ENCODE data around the gene GMCL2.

Gene GMCL2

GRCh38 chr5:178218827-178219226, 31.7 kb upstream of the GMCL2 start:
- no peaks in the 10 kb centered on the region for H3K9me3 ChIP-seq (ENCODE audit: low read length)
- peaks cover 51% of the 10 kb centered on the region for H3K36me3 ChIP-seq (ENCODE audit: insufficient read depth, low read length)
- no peak overlapping the region for H3K4me3 ChIP-seq (ENCODE audit: low read depth in 1 of 2, low read length in 2 of 2)
- no peaks in the 10 kb centered on the region for H3K4me1 ChIP-seq (ENCODE audit: insufficient read depth, low read length)
- H3K27ac ChIP-seq (ENCODE audit: low read depth, low read length), result no peak overlapping the region
- no peak overlapping the region for H3K9ac ChIP-seq (ENCODE audit: low read length)
- no peaks in the 10 kb centered on the region for H3K27me3 ChIP-seq (ENCODE audit: control insufficient read depth in 1 of 2, insufficient read depth in 2 of 2, low read length in 2 of 2)

GRCh38 chr5:178218237-178218776, 31.1 kb upstream of the GMCL2 start:
- H3K27ac ChIP-seq (ENCODE audit: low read depth, low read length), result no peak overlapping the region
- H3K27me3 ChIP-seq (ENCODE audit: control insufficient read depth in 1 of 2, insufficient read depth in 2 of 2, low read length in 2 of 2), result no peaks in the 10 kb centered on the region
- H3K9ac ChIP-seq (ENCODE audit: low read length), result no peak overlapping the region
- H3K4me1 ChIP-seq (ENCODE audit: insufficient read depth, low read length), result no peaks in the 10 kb centered on the region
- H3K36me3 ChIP-seq (ENCODE audit: insufficient read depth, low read length), result peaks cover 57% of the 10 kb centered on the region
- no peaks in the 10 kb centered on the region for H3K9me3 ChIP-seq (ENCODE audit: low read length)
- no peak overlapping the region for H3K4me3 ChIP-seq (ENCODE audit: low read depth in 1 of 2, low read length in 2 of 2)

- H3K27ac ChIP-seq (ENCODE audit: low read depth, low read length), result no peak overlapping the region
- no peak overlapping the region for H3K9ac ChIP-seq (ENCODE audit: low read length)
- H3K4me1 ChIP-seq (ENCODE audit: insufficient read depth, low read length), result no peaks in the 10 kb centered on the region
- H3K4me3 ChIP-seq (ENCODE audit: low read depth in 1 of 2, low read length in 2 of 2), result no peak overlapping the region
- no peaks in the 10 kb centered on the region for H3K9me3 ChIP-seq (ENCODE audit: low read length)
- H3K27me3 ChIP-seq (ENCODE audit: control insufficient read depth in 1 of 2, insufficient read depth in 2 of 2, low read length in 2 of 2), result no peaks in the 10 kb centered on the region
- H3K36me3 ChIP-seq (ENCODE audit: insufficient read depth, low read length), result peaks cover 72% of the 10 kb centered on the region
These were observed 29.6 kb upstream of the GMCL2 start for GRCh38 chr5:178216779-178217178.

GRCh38 chr5:178216088-178216534, 28.9 kb upstream of the GMCL2 start:
- Histone ChIP-seq H3K9me3 (ENCODE audit: low read length) (no peaks in the 10 kb centered on the region), H3K36me3 (ENCODE audit: insufficient read depth, low read length) (peaks cover 78% of the 10 kb centered on the region), H3K27me3 (ENCODE audit: control insufficient read depth in 1 of 2, insufficient read depth in 2 of 2, low read length in 2 of 2) (no peaks in the 10 kb centered on the region), H3K4me3 (ENCODE audit: low read depth in 1 of 2, low read length in 2 of 2) (no peak overlapping the region), H3K27ac (ENCODE audit: low read depth, low read length) (no peak overlapping the region), H3K9ac (ENCODE audit: low read length) (no peak overlapping the region), H3K4me1 (ENCODE audit: insufficient read depth, low read length) (no peaks in the 10 kb centered on the region)

GRCh38 chr5:178215280-178216002, 28.3 kb upstream of the GMCL2 start:
- Histone ChIP-seq H3K9me3 (ENCODE audit: low read length) (no peaks in the 10 kb centered on the region), H3K4me1 (ENCODE audit: insufficient read depth, low read length) (no peaks in the 10 kb centered on the region), H3K27ac (ENCODE audit: low read depth, low read length) (no peak overlapping the region), H3K36me3 (ENCODE audit: insufficient read depth, low read length) (peaks cover 80% of the 10 kb centered on the region), H3K4me3 (ENCODE audit: low read depth in 1 of 2, low read length in 2 of 2) (no peak overlapping the region), H3K9ac (ENCODE audit: low read length) (no peak overlapping the region), H3K27me3 (ENCODE audit: control insufficient read depth in 1 of 2, insufficient read depth in 2 of 2, low read length in 2 of 2) (no peaks in the 10 kb centered on the region)

GRCh38 chr5:178214160-178214803, 27.1 kb upstream of the GMCL2 start:
- H3K4me3 ChIP-seq (ENCODE audit: low read depth in 1 of 2, low read length in 2 of 2), result no peak overlapping the region
- peaks cover 89% of the 10 kb centered on the region for H3K36me3 ChIP-seq (ENCODE audit: insufficient read depth, low read length)
- no peaks in the 10 kb centered on the region for H3K4me1 ChIP-seq (ENCODE audit: insufficient read depth, low read length)
- no peak overlapping the region for H3K9ac ChIP-seq (ENCODE audit: low read length)
- no peaks in the 10 kb centered on the region for H3K27me3 ChIP-seq (ENCODE audit: control insufficient read depth in 1 of 2, insufficient read depth in 2 of 2, low read length in 2 of 2)
- H3K27ac ChIP-seq (ENCODE audit: low read depth, low read length), result no peak overlapping the region
- no peaks in the 10 kb centered on the region for H3K9me3 ChIP-seq (ENCODE audit: low read length)

GRCh38 chr5:178213748-178214151, 26.6 kb upstream of the GMCL2 start:
- Histone ChIP-seq H3K27ac (ENCODE audit: low read depth, low read length) (no peak overlapping the region), H3K4me3 (ENCODE audit: low read depth in 1 of 2, low read length in 2 of 2) (no peak overlapping the region), H3K9ac (ENCODE audit: low read length) (no peak overlapping the region), H3K4me1 (ENCODE audit: insufficient read depth, low read length) (no peaks in the 10 kb centered on the region), H3K27me3 (ENCODE audit: control insufficient read depth in 1 of 2, insufficient read depth in 2 of 2, low read length in 2 of 2) (no peaks in the 10 kb centered on the region), H3K36me3 (ENCODE audit: insufficient read depth, low read length) (peaks cover 91% of the 10 kb centered on the region), H3K9me3 (ENCODE audit: low read length) (no peaks in the 10 kb centered on the region)

GRCh38 chr5:178213003-178213461, 25.9 kb upstream of the GMCL2 start:
- H3K4me3 ChIP-seq (ENCODE audit: low read depth in 1 of 2, low read length in 2 of 2), result no peak overlapping the region
- H3K9me3 ChIP-seq (ENCODE audit: low read length), result no peaks in the 10 kb centered on the region
- H3K36me3 ChIP-seq (ENCODE audit: insufficient read depth, low read length), result peaks cover 92% of the 10 kb centered on the region
- H3K4me1 ChIP-seq (ENCODE audit: insufficient read depth, low read length), result no peaks in the 10 kb centered on the region
- no peak overlapping the region for H3K9ac ChIP-seq (ENCODE audit: low read length)
- no peaks in the 10 kb centered on the region for H3K27me3 ChIP-seq (ENCODE audit: control insufficient read depth in 1 of 2, insufficient read depth in 2 of 2, low read length in 2 of 2)
- H3K27ac ChIP-seq (ENCODE audit: low read depth, low read length), result no peak overlapping the region

- Histone ChIP-seq H3K36me3 (ENCODE audit: insufficient read depth, low read length) (peaks cover 98% of the 10 kb centered on the region), H3K27me3 (ENCODE audit: control insufficient read depth in 1 of 2, insufficient read depth in 2 of 2, low read length in 2 of 2) (no peaks in the 10 kb centered on the region), H3K9ac (ENCODE audit: low read length) (no peak overlapping the region), H3K9me3 (ENCODE audit: low read length) (no peaks in the 10 kb centered on the region), H3K4me1 (ENCODE audit: insufficient read depth, low read length) (peaks cover 2% of the 10 kb centered on the region), H3K4me3 (ENCODE audit: low read depth in 1 of 2, low read length in 2 of 2) (no peak overlapping the region), H3K27ac (ENCODE audit: low read depth, low read length) (no peak overlapping the region)
These were observed 25.3 kb upstream of the GMCL2 start for GRCh38 chr5:178212241-178213002.

GRCh38 chr5:178211095-178212048, 24.2 kb upstream of the GMCL2 start:
- Histone ChIP-seq H3K9ac (ENCODE audit: low read length) (no peak overlapping the region), H3K9me3 (ENCODE audit: low read length) (no peaks in the 10 kb centered on the region), H3K4me1 (ENCODE audit: insufficient read depth, low read length) (peaks cover 12% of the 10 kb centered on the region), H3K27me3 (ENCODE audit: control insufficient read depth in 1 of 2, insufficient read depth in 2 of 2, low read length in 2 of 2) (no peaks in the 10 kb centered on the region), H3K36me3 (ENCODE audit: insufficient read depth, low read length) (peaks cover 98% of the 10 kb centered on the region), H3K4me3 (ENCODE audit: low read depth in 1 of 2, low read length in 2 of 2) (no peak overlapping the region), H3K27ac (ENCODE audit: low read depth, low read length) (no peak overlapping the region)

All from muscle layer of colon (tissue), 2 donors.